MM.1S (cell line): ENCODE data around the gene DLX4.

Experiments
- EZH2 ChIP-seq: fragments of 300-600 bp; sonication (generic); optimal IDR thresholded peaks from 2 replicates; pipeline ENCODE3; 2017; ENCODE audit warnings: low read depth, mild to moderate bottlenecking, antibody characterized with exemption, low read length, mixed read lengths
- EZH2phosphoT487 ChIP-seq: fragments of 300-600 bp; sonication (generic); IDR thresholded peaks from 2 replicates; pipeline ENCODE4 v1.6.1; 2018; ENCODE audit warnings: antibody characterized with exemption, low read length
- TF ChIP-seq, protein P1 (sequence below): fragments of 300-600 bp; sonication (generic); IDR thresholded peaks from 2 replicates; pipeline ENCODE4 v1.5.1; 2016; ENCODE audit warnings: antibody characterized with exemption, low read length, mixed read lengths

DNA sequence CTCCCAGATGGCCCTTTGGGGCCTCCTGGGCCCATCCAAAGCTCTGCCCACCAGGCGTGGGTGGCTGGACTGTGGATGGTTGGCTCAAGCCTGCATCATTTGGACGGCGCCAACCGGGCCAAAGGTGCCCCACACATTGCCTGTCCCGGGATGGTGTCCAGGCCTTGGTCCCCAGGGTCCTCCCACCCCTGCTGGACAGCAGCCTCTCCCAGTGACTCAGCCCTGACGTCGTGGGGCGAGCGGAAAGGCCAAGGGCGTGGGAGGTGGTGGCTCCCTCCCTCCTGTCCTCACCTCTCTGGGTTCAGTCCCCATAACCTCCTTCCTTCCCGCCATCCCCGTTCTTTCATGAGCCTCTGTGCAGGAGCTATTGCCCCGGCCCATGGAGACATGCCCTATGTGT is 42.1 kb upstream of the DLX4 start:
- TF ChIP-seq, protein P1, sequence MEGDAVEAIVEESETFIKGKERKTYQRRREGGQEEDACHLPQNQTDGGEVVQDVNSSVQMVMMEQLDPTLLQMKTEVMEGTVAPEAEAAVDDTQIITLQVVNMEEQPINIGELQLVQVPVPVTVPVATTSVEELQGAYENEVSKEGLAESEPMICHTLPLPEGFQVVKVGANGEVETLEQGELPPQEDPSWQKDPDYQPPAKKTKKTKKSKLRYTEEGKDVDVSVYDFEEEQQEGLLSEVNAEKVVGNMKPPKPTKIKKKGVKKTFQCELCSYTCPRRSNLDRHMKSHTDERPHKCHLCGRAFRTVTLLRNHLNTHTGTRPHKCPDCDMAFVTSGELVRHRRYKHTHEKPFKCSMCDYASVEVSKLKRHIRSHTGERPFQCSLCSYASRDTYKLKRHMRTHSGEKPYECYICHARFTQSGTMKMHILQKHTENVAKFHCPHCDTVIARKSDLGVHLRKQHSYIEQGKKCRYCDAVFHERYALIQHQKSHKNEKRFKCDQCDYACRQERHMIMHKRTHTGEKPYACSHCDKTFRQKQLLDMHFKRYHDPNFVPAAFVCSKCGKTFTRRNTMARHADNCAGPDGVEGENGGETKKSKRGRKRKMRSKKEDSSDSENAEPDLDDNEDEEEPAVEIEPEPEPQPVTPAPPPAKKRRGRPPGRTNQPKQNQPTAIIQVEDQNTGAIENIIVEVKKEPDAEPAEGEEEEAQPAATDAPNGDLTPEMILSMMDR: no peak
- TF ChIP-seq EZH2phosphoT487 (no peak), EZH2 (no peak)
